SU-DHL-6 (cell line): Measurements from ENCODE around the gene SPG7.
A peak's percentile ranks its signal among the peaks of the same experiment; 100 is the strongest.

Experiments used
- H2AFZ ChIP-seq: fragments of 200-600 bp; sonication (generic); 2 replicates; pipeline ENCODE4 v1.6.1; 2014; ENCODE audit warnings: low read depth, mild to moderate bottlenecking, moderate library complexity, mixed read lengths, antibody characterized with exemption, low read length; ENCODE audit not compliant: severe bottlenecking
- H3F3A ChIP-seq: fragments of 200-600 bp; shearing (Covaris generic); 2 replicates; pipeline ENCODE4 v1.6.0; 2016; ENCODE audit warnings: antibody characterized with exemption, mild to moderate bottlenecking; ENCODE audit not compliant: insufficient read depth
- H3K27ac ChIP-seq: fragments of 200-600 bp; sonication (generic); 2 replicates; pipeline ENCODE4 v1.5.1; 2016; ENCODE audit warnings: low read depth, mild to moderate bottlenecking, low read length, moderate library complexity, mixed read lengths
- H3K27me3 ChIP-seq: fragments of 200-600 bp; sonication (generic), shearing (Covaris generic); 2 replicates; pipeline ENCODE4 v1.6.0; 2014; ENCODE audit warnings: mild to moderate bottlenecking, low read length
- H3K36me3 ChIP-seq: fragments of 200-600 bp; sonication (generic); 2 replicates; pipeline ENCODE4 v1.6.1; 2014; ENCODE audit warnings: mild to moderate bottlenecking, low read length, mixed read lengths
- H3K4me2 ChIP-seq: fragments of 300-600, 200-600 bp; shearing (Covaris generic), sonication (generic); 2 replicates; pipeline ENCODE4 v1.6.0; 2014; ENCODE audit warnings: low read length, low read depth, mild to moderate bottlenecking; ENCODE audit not compliant: poor library complexity, severe bottlenecking
- H3K4me3 ChIP-seq: fragments of 200-600 bp; sonication (generic); 2 replicates; pipeline ENCODE4 v1.5.1; 2014; ENCODE audit warnings: antibody characterized with exemption, low read length, mild to moderate bottlenecking, mixed read lengths; ENCODE audit not compliant: insufficient read depth, poor library complexity, severe bottlenecking
- H3K79me2 ChIP-seq: fragments of 200-600 bp; sonication (generic); 2 replicates; pipeline ENCODE4 v1.6.1; 2014; ENCODE audit warnings: mild to moderate bottlenecking, low read length, moderate library complexity; ENCODE audit not compliant: insufficient read depth
- H3K9ac ChIP-seq: fragments of 200-600 bp; sonication (generic); 2 replicates; pipeline ENCODE4 v1.7.0; 2014; ENCODE audit warnings: mild to moderate bottlenecking, low read length
- H3K9me2 ChIP-seq: fragments of 200-600 bp; sonication (generic); replicated peaks from 2 replicates; pipeline ENCODE4 v1.6.1; 2014; ENCODE audit warnings: low read length; ENCODE audit not compliant: insufficient read depth
- H3K9me3 ChIP-seq: fragments of 200-600 bp; sonication (generic); 2 replicates; pipeline ENCODE4 v1.6.1; 2014; ENCODE audit warnings: low read length, mixed read lengths; ENCODE audit not compliant: insufficient read depth
- H4K20me1 ChIP-seq: fragments of 200-600 bp; sonication (generic); 2 replicates; pipeline ENCODE4 v1.6.1; 2014; ENCODE audit warnings: low read depth, mild to moderate bottlenecking, antibody characterized with exemption, low read length, moderate library complexity, mixed read lengths
- EZH2phosphoT487 ChIP-seq: fragments of 200-600 bp; sonication (generic), shearing (Covaris generic); conservative IDR thresholded peaks from 2 replicates; pipeline ENCODE4 v1.6.1; 2018; ENCODE audit warnings: mild to moderate bottlenecking, antibody characterized with exemption, low read length, moderate library complexity, mixed read lengths
- TF ChIP-seq, protein P1 (sequence below): fragments of 200-600 bp; sonication (generic); IDR thresholded peaks from one replicate; pipeline ENCODE4 v1.5.1; 2017; ENCODE audit warnings: antibody characterized with exemption, mild to moderate bottlenecking, low read length, moderate library complexity; ENCODE audit not compliant: insufficient read depth, poor library complexity, severe bottlenecking

Gene SPG7

DNA sequence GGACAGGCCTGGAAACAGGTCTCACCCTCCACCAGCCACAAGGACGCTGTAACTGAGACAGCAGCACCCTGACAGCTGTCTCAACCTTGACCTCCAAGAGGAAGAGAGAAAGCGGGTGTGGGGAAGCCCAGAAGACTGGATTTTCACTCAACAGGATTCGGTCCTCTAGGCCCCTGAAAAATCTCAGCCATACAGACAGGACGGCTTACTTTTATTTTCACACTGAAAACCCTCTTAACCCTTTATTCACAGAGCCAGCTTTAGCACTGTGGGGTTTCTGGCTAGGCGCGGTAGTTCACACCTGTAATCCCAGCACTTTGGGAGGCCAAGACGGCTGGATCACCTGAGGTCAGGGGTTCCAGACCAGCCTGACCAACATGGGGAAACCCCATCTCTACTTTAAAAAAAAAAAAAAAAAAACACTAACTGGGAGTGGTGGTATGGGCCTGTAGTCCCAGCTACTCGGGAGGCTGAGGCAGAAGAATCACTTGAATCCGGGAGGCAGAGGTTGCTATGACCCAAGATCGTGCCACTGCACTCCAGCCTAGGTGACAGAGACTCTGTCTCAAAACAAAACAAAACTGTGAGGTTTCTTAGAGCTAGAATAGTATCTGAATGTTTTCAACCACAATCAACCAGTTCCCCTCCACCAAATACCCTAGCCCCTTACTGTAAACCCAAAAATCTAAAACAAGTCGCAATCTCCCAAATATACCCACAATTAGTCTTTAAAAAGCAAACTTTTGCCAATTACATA lies 23.1 kb upstream of the SPG7 start:
- H3K27me3 ChIP-seq, result no peaks in the 10 kb centered on the region
- H3K79me2 ChIP-seq, result peaks cover 89% of the 10 kb centered on the region
- H3F3A ChIP-seq, result peaks cover 40% of the 10 kb centered on the region
- peak overlapping the region; percentile 45 for H3K4me2 ChIP-seq
- no peak overlapping the region for H2AFZ ChIP-seq
- no peaks in the 10 kb centered on the region for H3K9me3 ChIP-seq
- no peak overlapping the region for H3K4me3 ChIP-seq
- peak overlapping the region; percentile 48; the same call in 1 of the 2 replicates for H3K27ac ChIP-seq
- peak overlapping the region; percentile 20; the same call in 1 of the 2 replicates for H3K9ac ChIP-seq
- H3K9me2 ChIP-seq, result no peaks in the 10 kb centered on the region
- H4K20me1 ChIP-seq, result peaks cover 62% of the 10 kb centered on the region
- peaks cover 3% of the 10 kb centered on the region; the same call in 1 of the 2 replicates for H3K36me3 ChIP-seq
- TF ChIP-seq EZH2phosphoT487, result no peak
- TF ChIP-seq, protein P1, sequence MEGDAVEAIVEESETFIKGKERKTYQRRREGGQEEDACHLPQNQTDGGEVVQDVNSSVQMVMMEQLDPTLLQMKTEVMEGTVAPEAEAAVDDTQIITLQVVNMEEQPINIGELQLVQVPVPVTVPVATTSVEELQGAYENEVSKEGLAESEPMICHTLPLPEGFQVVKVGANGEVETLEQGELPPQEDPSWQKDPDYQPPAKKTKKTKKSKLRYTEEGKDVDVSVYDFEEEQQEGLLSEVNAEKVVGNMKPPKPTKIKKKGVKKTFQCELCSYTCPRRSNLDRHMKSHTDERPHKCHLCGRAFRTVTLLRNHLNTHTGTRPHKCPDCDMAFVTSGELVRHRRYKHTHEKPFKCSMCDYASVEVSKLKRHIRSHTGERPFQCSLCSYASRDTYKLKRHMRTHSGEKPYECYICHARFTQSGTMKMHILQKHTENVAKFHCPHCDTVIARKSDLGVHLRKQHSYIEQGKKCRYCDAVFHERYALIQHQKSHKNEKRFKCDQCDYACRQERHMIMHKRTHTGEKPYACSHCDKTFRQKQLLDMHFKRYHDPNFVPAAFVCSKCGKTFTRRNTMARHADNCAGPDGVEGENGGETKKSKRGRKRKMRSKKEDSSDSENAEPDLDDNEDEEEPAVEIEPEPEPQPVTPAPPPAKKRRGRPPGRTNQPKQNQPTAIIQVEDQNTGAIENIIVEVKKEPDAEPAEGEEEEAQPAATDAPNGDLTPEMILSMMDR, result no peak

DNA sequence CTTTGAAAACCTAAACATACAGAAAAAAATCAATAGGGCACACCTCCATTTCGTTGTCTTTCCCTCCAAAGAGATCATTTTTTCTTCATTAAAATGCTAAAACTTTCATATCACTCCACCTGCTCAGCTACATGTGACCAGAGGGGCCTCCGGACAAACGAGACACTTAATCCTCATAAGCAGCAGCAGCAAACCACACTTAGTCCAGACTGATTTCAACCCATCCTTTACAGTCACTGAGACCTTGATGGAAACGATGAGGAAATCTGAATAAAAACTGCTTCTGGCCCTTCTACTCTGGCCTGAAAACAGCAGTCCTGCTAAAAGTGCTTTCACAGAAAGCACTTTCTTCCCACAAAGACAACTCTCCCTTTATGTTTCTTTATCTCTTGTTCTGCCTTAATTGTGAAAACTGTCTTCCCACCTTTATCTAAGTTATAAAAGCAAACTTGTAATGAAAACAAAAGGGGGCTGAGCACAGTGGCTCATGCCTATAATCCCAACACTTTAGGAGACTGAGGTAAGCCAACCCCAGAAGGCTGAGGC lies 22.4 kb upstream of the SPG7 start:
- Histone ChIP-seq H2AFZ (no peak overlapping the region), H3F3A (peaks cover 40% of the 10 kb centered on the region), H3K9me3 (no peaks in the 10 kb centered on the region), H3K9ac (peak overlapping the region; percentile 20; the same call in 1 of the 2 replicates), H3K79me2 (peaks cover 82% of the 10 kb centered on the region), H3K4me3 (no peak overlapping the region), H3K27me3 (no peaks in the 10 kb centered on the region), H3K27ac (peak overlapping the region; percentile 48), H3K36me3 (peaks cover 3% of the 10 kb centered on the region; the same call in 1 of the 2 replicates), H4K20me1 (peaks cover 62% of the 10 kb centered on the region), H3K9me2 (no peaks in the 10 kb centered on the region), H3K4me2 (peak overlapping the region; percentile 45)
- TF ChIP-seq, protein P1, result no peak
- no peak for TF ChIP-seq EZH2phosphoT487

DNA sequence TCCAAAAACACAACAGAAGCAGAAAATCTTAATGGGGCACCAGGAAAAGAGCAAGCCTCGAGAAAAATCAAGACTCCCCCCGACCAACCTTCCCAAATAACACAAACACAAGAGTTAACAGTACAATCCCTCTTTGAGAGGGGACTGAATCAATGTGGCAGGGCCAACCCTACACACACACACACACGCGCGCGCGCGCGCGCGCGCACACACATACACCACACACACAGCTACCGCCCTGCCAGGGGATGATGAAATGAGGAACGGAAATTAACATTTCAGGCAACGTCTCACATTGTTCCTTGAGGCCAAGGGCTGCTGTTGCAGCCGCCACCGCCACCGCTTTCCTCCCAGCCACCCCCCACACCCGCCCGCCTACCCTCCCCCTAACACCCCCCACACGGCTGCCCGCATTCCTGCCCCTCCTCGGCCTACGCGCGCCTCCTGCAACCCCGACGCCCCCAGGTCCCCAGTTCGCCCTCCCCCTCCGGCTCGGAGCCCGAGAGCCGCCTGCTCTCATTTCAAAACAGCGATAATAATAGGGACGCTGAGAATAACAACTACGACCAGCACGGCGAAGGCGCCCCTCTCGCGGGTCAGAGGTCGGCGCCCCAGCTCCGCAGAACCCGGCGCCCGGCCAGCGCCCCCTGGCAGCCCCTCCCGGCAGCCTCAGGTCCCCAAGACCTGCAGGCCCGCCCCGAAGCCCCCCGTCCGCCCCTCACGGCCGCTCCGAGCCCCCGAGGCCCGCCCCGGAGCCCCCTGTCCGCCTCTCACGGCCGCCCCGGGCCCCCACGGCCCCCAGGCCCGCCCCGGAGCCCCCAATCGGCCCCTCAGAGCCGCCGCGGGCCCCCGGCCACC lies 18.9 kb upstream of the SPG7 start:
- H3K79me2 ChIP-seq, result peaks cover 59% of the 10 kb centered on the region
- no peaks in the 10 kb centered on the region for H3K9me2 ChIP-seq
- H4K20me1 ChIP-seq, result peaks cover 30% of the 10 kb centered on the region

More for the DNA sequence above, 18.9 kb upstream of the SPG7 start:
- Histone ChIP-seq H3K27ac (peak overlapping the region; percentile 83), H3K9ac (peak overlapping the region; percentile 65), H2AFZ (no peak overlapping the region), H3K27me3 (no peaks in the 10 kb centered on the region), H3K9me3 (no peaks in the 10 kb centered on the region), H3F3A (peaks cover 35% of the 10 kb centered on the region), H3K4me2 (peak overlapping the region; percentile 97), H3K36me3 (peaks cover 3% of the 10 kb centered on the region; the same call in 1 of the 2 replicates), H3K4me3 (peak overlapping the region; percentile 68)
- no peak for TF ChIP-seq EZH2phosphoT487
- TF ChIP-seq, protein P1, result peak; percentile 14
